Naive thymus-derived CD4-positive, alpha-beta T cell (primary cell): Measurements from ENCODE around the gene TNC. TPM values are rescaled to one million over a fixed set of nuclear protein-coding genes. Genes with fewer than 3 reads are reported as not detected.

Source experiments
- polyA plus RNA-seq, 2 donors: library from polyadenylated mRNA; unstranded; fragments of 300-500 nt; fragmentation: Illumina TruSeq; gene quantifications; one replicate each; pipeline ENCODE4 v1.2.3, GENCODE V29; 2021
- total RNA-seq, 6 experiments: library from RNA in 5 of 6; stranded (reverse) in 5 of 6; gene quantifications; 1 replicate in 5 of 6; 2 replicates in 1 of 6; pipeline ENCODE4 v1.2.3 and lab custom pipeline; 2021 to 2026

TNC gene
- total and polyA plus RNA-seq, 7 experiments from 2014 or later = 0.22 TPM; not detected in 6

Other genes with a start within 250 kb of the TNC start
- gene TNFSF8, start 187.6 kb downstream of the TNC start, total RNA-seq = 100 to 1,000 TPM in 1 of 5 experiments, 10 to 100 TPM in 4; 19.3 to 129 (median 31.5) TPM
- 10 to 100 TPM; 35.4 to 86.2 TPM for gene TNFSF8, start 187.6 kb downstream of the TNC start, polyA plus RNA-seq